ENCODE data around the gene CHRNA7.
A peak's percentile ranks its signal among the peaks of the same experiment; 100 is the strongest.

Gene CHRNA7

GRCh38 chr15:32029862-32030781 is at the start of gene CHRNA7:
Gene CHRNA7 (plus strand): TSS chr15:32030515. CDS start chr15:32030595, 80 bp downstream.
- DNase-seq: peak; percentile 47 to 93 (median 62)
- intact Hi-C loops (cut with DNase I): loop anchor here (5.0 kb wide), 1 partner anchor 53 kb away; no protein-coding TSS in a partner anchor

- intact Hi-C loops (cut with DNase I): no loop called here
- no peak for DNase-seq
Observed at GRCh38 chr15:31985607-31986006, 44.7 kb upstream of the CHRNA7 start.

GRCh38 chr15:31993062-31993461 is 37.3 kb upstream of the CHRNA7 start:
- no peak for DNase-seq
- intact Hi-C loops (cut with DNase I): no loop called here

- no peak for DNase-seq
- intact Hi-C loops (cut with DNase I): no loop called here
Observed at GRCh38 chr15:31997711-31998110, 32.6 kb upstream of the CHRNA7 start.

- DNase-seq: no peak
- intact Hi-C loops (cut with DNase I): no loop called here
Observed at GRCh38 chr15:32003558-32003957, 26.8 kb upstream of the CHRNA7 start.

GRCh38 chr15:32004249-32004648 is 26.1 kb upstream of the CHRNA7 start:
- intact Hi-C loops (cut with DNase I): no loop called here
- no peak for DNase-seq

GRCh38 chr15:32007355-32007960 is 22.9 kb upstream of the CHRNA7 start:
- peak in 1 of 10 donors; percentile 7 for DNase-seq
- intact Hi-C loops (cut with DNase I): no loop called here

GRCh38 chr15:32014953-32015352 is 15.4 kb upstream of the CHRNA7 start:
- DNase-seq: no peak
- intact Hi-C loops (cut with DNase I): no loop called here

- intact Hi-C loops (cut with DNase I): no loop called here
- no peak for DNase-seq
Observed at GRCh38 chr15:32020156-32020555, 10.2 kb upstream of the CHRNA7 start.

- intact Hi-C loops (cut with DNase I): loop anchor here (5.0 kb wide), 1 partner anchor 52 kb away; no protein-coding TSS in a partner anchor
- peak in 1 of 10 donors; percentile 12 for DNase-seq
Observed at GRCh38 chr15:32028921-32029320, 1.4 kb upstream of the CHRNA7 start.

GRCh38 chr15:32029409-32029861 is 880 bp upstream of the CHRNA7 start:
- intact Hi-C loops (cut with DNase I): loop anchor here (5.0 kb wide), 1 partner anchor 52 kb away; no protein-coding TSS in a partner anchor
- DNase-seq: peak; percentile 26 to 93 (median 62)

GRCh38 chr15:32030795-32031194 is 480 bp downstream of the CHRNA7 start:
- peak in 1 of 10 donors; percentile 83 for DNase-seq
- intact Hi-C loops (cut with DNase I): no loop called here

- intact Hi-C loops (cut with DNase I): no loop called here
- peak in 3 of 10 donors; percentile 23 to 59 (median 28) for DNase-seq
Observed at GRCh38 chr15:32033186-32033890, 3.0 kb downstream of the CHRNA7 start.

- intact Hi-C loops (cut with DNase I): no loop called here
- no peak for DNase-seq
Observed at GRCh38 chr15:32034106-32034505, 3.8 kb downstream of the CHRNA7 start.

- no peak for DNase-seq
- intact Hi-C loops (cut with DNase I): no loop called here
Observed at GRCh38 chr15:32035285-32035684, 5.0 kb downstream of the CHRNA7 start.

- intact Hi-C loops (cut with DNase I): no loop called here
Observed at GRCh38 chr15:32036971-32037370, 6.7 kb downstream of the CHRNA7 start.

GRCh38 chr15:32041294-32041693 is 11.0 kb downstream of the CHRNA7 start:
- intact Hi-C loops (cut with DNase I): no loop called here
- DNase-seq: no peak

More at GRCh38 chr15:32036971-32037370, 6.7 kb downstream of the CHRNA7 start:
- DNase-seq: no peak

- DNase-seq: no peak
- intact Hi-C loops (cut with DNase I): no loop called here
Observed at GRCh38 chr15:32042269-32042972, 12.1 kb downstream of the CHRNA7 start.

GRCh38 chr15:32053719-32054118 is 23.4 kb downstream of the CHRNA7 start:
- no peak for DNase-seq
- intact Hi-C loops (cut with DNase I): no loop called here

GRCh38 chr15:32057876-32058425 is 27.6 kb downstream of the CHRNA7 start:
- intact Hi-C loops (cut with DNase I): no loop called here
- DNase-seq: no peak

Measured in posterior cingulate gyrus (tissue), 11 donors.